HG03175 (cell line): ENCODE measurements around the gene CFAP73.
"Not testable (repeated sequence)": the region's sequence is repeated elsewhere in the genome, so short reads cannot be mapped to it uniquely, and the experiment has no call there.

Source experiments
- ATAC-seq: cut with Tn5 transposase; IDR thresholded peaks from one replicate; pipeline ENCODE4 v1.9.1; 2021; ENCODE audit warnings: mild to moderate bottlenecking, moderate library complexity; ENCODE audit not compliant: unreplicated experiment

Gene CFAP73

DNA sequence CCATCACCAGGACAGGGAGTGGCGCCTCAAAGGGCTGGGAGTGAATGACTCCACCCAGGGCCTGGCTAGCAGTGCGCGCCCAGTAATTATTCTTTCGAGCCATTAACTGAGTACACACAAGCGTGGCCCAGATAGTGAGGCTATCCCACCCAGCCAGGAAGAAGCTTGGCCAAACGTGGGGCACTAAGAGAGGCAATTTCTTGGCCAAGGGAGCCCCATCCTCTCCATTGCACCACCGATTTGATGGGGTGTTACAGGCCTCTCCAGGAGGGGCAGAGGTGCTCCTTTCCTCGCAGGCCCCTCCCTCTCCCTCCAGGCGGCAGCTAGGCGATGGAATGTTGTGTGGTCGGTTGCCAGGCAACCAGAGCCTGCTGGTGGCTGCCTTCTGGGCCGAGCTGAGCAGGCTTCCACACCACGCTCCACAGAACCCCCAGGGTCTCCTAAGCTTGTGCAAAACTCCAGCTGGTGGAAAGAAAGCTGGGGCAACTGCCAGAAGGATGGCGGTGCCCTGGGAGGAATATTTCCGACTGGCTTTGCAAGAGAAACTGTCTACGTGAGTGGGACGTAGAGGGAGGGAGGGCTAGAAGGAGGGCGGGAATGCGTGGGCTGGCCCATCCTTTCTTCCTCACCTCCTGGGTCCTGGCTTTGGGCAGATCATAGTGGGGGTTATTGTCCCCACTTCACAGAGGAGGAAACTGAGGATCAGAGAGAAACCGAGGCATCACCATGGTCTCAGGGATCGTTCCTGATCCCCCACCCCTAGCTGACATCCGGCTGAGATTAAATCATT is at the start of gene CFAP73:
CFAP73 (plus strand) TSS at position 364 of the 790 bp plus-strand sequence; CDS start at position 498, 134 bp downstream.
- no peak for ATAC-seq

DNA sequence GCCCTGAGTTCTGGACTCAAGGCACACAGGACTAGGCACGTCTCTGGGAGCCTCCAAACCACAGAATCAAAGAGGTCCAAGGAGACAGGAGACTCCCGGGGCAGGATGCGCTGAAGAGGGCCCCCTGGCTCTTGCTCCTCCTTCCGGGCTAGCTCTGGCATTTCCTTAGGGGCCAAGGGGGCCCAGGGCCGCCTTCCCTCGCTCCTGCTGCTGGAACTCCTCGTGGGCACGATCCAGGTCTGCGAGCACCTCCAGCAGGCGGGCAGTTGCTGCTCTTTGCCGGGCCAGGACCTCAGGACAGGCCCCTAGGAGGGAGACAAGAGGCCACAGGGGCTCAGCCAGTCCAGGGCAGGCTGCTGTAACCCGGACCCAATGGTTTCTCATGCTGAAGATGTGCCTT is 49.8 kb upstream of the CFAP73 start:
- ATAC-seq, result no peak

DNA sequence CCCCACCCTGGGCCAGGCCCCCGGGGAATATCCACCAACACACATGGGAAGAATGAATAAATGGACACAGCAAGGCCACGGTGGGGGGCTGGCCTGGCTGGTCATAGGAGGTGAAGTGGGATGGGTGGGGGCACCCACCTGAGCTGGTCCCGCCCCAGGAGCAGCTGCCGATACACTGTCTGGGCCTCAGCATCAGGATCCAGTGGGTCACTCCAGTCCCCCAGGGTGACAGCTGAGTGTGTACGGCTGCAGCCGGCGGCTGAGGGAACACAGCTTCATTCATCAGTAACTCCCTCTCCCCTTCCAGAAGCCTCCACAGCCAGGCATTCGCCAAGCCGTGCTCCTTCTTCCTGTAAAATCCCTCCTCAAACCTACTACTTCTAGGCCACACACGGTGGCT is 47.8 kb upstream of the CFAP73 start:
- ATAC-seq, result no peak

DNA sequence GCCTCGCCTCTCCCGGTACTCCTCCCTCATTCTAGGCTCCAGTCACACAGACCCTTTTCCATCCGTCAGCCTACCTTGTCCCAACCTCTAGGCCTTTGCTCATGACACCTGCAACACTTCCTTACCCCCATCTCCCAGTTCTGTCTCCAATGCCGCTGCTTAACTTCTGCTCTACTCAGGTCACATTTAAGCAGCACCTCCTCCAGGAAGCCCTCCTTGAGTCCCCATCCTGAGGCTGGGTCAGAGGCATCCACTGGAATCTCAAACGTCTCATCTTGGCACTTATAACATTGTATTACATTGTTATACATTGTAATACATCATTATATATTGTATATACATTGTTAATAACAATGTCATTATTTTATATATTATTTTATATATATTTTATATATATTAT is 46.7 kb upstream of the CFAP73 start:
- ATAC-seq, result no peak

DNA sequence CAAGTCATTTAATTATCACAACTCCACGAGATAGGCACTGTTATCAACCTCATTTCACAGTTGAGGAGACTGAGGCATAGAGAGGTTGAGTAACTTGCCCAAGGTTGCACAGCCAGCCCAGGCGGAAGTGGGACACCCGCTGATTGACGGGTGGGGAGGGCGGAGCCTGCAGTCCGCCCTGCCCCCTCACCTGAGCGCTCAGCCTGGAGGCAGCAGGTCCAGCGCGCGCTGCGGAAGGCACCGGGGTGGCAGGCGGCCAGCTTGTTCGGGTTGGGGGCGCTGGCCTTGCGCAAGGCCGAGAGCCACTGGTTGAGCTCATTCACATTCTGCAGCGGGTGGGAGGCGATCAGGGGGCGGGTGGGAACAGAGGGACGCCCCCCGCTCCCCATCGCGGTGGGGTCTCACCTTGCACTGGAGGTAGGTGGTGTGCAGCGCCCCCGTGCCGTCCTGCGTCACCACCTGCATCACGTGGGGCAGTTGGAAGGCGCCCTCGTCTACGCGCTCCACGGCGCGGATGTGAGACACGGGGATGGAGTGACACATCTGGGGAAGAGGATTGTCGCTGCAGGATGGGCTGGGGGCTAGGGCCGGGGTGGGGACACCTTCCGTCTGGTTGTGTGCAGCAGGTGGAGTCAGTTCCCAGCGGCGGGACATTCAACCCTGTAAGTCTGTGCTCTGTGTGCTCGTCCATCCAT is 45.6 kb upstream of the CFAP73 start:
- no peak for ATAC-seq

DNA sequence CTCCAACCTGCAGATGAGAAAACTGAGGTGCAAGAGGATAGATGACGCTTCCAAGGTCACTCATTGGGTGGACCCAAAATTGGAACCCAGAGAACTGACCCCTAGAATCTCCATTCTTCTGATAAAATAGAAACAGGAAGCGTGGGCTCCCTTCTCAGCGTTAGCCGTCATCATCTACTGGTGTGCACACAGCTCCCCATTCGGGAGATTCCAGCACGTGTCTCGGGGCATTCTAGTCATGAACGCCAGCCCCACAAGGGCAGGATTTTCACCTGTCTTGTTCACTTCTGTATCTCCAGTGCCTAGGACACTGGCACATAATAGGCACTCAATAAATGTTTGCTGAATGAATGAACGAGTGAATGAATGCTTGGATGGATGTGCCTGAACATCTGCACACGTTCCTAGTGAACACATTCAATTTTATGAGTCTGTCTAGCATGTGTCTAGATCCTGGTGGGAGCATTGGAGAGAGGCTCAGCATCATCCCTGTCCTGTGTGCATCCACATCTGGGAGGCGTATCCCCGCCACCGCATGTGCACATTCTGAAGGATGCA is 44.5 kb upstream of the CFAP73 start:
- ATAC-seq, result no peak

DNA sequence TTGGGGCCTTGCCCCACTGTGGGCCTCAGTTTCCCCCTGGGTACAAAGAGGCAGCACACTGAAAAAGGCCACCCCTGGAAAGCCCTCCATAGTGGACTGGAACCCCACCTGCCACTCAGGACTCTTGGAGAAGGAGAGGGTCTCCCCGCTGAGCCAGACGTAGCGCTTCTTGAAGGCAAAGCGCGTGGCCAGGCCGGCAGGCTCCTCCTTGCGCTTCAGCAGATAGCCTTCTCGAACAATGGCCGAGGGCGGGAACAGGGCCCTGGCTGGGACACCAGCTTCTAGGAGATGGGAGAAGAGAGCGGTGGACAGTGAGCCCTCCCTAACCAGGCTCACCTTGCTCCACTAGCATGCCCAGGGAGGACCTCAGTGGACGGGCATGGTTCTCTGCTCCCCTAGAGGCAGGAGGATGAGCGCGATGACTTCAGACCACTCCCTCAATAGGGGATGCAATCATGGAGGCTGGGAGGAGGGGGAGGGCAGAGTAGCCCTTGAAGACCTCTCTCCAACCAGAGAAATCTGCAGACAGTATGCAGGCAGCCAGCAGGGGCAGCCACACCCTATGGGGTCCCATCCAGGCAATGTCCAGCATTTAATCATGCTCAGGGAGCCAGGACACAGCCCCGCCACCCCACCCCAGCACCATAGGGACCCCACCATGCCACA is 43.8 kb upstream of the CFAP73 start:
- ATAC-seq, result no peak

DNA sequence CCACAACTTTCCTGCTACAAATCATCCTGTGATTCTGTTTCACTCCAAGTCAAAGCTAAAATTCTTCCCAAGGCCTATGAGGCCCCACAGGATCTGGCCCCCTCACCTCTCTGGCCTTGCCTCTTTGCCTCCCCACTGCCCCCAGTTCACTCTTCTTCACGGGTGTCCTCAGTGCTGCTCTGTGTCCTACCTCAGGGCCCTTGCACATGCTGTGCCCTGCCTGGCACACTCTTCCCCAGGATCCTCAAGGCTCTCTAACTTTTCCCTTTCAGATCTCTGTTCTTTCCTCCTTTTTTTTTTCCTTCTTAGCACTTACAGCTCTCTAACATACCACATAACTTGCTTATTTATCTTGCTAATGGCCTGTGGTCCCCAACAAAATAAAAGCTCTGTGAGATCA is 43.2 kb upstream of the CFAP73 start:
- no peak for ATAC-seq

DNA sequence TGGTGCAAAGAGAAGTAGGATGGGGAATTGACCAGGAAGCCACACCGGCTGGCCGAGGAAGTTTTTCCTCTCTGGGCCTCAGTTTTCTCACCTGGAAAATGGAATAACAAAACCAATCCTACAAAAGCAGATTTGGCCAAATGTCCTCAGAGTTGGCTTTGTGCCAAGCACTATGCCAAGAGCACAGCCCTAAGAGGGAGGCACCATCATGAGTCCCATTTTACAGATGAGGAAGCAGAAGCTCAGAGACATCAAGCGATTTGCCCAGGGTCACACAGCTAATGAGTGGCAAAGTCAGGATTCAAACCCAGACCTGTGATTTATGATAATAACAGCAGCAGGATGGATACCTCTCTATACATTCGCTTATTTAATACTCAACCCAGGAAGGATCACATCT is 41.2 kb upstream of the CFAP73 start:
- ATAC-seq, result no peak

DNA sequence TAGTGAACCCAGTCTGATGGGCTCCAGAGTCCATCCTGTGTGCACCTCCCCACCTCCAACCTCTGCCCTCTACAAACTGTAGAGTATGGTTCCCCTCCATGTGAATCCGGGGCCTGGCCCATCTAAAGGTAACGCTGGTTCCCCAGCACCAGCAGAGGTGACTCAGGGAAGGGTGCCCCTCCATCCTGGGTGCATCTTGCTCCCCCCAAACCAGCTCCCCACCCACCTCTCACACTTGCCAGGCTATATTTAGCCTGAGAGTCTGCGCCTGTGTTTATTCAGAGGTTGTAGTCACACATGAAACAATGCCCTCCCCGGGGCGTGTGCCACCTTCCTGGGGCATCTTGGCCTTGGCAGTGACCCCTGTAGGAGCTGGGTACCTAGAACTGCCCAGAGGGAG is 40.2 kb upstream of the CFAP73 start:
- no peak for ATAC-seq

DNA sequence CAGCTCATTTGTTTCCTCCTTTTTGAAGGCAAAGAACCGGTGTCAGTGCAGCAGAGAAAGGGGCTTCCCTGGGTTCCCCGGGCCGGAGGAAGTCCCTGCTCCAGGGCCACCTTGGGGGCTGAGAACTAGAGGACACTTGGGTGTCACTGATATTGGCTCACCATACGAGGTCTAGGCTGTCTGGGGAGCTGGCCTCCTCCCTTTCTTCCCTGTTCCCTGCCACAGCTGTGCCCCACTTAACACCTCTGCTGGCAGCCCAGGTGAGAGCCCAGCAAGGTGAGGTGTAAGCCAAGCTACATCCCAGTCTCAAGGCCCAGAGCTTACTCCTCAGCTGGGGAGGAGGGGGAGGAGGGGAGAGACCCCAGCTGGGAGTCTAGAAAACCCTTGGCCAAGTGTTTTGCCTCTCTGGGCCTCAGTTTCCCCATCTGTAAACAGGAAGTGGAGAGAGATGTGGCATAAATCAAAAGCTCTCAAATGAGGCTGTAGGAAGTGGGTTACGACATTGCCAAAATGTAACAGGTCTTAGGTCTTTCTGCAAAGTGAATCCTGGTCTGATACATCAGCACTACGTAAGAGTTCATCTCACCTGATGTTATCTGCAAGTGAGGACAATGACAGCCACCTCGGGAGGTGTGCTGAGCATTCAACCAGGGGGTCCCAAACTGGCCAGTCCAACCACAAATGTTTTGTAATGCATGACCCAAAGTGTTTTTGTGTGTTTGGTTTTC is 39.5 kb upstream of the CFAP73 start:
- ATAC-seq, result no peak

DNA sequence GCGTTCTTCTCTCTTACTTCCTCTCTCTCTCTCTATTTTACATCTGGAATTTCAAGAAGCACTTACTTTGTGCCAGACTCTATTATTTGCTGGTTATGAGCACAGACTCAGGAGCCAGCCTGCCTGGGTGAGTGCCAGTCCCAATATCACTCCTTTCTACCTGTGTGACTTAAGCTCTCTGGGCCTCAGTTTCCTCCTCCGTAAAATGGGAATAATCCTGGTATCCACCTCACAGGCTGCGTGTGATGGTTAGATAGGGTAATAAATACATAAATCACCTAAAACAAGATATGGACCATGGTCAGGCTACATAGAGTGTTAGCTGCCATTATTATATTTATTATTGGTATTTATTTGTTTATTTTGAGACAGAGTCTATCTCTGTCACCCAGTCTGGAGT is 38.3 kb upstream of the CFAP73 start:
- ATAC-seq, result no peak

DNA sequence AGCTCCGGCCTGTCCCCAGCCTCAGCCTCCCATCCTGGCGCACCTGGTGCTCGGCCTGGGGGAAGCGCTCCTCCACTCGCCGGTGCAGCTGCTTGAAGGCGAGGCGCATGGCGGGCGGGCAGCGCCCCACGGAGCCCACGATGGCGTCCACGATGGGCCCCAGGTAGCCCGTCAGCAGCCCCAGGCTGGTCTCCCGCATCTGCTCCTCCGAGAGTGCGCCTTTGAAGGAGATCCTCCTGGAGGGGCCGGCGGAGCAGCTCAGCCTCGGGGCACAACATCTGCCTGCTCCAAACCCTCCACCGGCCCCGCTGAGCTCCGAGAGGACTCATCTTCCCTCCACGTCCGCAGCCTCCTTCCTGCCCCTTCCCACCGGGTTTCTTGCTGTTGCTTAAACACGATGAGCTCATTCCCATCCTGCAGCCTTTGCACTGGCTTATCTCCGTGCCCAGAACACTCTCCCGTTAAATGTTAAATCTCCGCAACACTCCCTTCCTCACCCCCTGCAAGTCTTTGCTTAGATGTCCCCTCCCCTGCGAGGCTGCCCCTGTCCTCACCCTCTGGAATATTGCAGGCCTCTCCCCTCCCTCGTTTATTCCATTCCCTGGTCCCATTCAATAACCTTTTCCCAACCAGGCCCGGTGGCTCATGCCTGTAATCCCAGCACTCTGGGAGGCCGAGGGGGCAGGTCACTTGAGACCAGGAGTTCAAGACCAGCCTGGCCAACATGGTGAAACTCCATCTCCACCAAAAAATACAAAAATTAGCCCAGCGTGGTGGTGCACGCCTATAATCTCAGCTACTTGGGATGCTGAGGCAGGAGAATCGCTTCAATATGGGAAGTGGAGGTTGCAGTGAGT is 37.3 kb upstream of the CFAP73 start:
- ATAC-seq, result no peak

DNA sequence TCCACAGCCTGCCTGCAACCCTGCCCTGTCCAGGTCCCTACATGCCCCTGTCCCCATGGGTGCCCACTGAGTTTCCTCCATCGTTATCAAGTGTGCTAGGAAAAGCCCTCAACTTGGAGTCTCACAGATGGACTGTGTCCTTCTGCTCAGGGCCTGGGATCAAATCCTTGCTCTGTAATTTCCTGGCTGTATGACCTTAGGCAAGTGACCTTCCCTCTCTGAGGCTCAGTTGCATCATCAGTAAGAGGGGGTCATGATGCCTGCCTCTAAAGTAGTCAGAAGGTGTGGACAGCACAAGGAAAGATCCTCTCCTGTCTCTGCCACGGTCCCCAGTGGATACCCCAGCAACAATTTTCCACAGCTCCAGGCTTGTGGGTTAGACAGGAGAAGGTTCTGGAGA is 36.1 kb upstream of the CFAP73 start:
- ATAC-seq, result no peak

DNA sequence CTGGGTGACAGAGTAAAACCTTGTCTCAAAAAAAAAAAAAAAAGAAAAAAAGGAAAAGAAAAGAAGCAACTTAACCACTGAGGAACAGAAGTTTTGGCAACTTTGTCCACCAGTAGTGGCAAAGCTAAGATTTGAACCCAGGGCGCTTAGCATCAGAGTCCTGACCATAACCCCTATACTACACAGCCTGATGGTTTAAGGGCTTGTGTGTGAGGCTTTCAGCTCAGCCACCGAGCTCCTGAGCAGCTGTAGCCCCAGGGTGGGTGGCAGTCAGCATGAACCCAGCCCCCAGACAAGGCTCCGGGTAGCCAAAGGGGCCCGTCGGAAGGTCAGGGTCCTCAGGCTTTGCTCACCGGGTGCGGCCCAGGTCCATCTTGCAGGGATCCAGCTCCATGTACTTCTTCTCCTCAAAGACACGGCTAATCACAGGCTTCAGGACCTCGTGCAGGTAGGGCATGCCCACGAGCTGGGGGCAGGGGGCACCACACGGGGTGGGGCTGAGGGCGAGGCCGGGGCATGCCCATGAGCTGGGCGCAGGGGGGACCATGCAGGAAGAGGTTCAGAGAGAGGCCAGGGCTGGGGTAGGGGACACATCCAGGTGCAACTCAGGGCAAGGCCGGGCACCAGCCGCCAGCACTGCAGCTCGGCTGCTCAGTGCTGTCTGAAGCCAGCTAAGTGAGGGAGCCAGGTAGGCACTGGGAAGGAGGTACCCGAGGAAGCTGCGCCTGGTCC is 34.9 kb upstream of the CFAP73 start:
- ATAC-seq, result no peak

DNA sequence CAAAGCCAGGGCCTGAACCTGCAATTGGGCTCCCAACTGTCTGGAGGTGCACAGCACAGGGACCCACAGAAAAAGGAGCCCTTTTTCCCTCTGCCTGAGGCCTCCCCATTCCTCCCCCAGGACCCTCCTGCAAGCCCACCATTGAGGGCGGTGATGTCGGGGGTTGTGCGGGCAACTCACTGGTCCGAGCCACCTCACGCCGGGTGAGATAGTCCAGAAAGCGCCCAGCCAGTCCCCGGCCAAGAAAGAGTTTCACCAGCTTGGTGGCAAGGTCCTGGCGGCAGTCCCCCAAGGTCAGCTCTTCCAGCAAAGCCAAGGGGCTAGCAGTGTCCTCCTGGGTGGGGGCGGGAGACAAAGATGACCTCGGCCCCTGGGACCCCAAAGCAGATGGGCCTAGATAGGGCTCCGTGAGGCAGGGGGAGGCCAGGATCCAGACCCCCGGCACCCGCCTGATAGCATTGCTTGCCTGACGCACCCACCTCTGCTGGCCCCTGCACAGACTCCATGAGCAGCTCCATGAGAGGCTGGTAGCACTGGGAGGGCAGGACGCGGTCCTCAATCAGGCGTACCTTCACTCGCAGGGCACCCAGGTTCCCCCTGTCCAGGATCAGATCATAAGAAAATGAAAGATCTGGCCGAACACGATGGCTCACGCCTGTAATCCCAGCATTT is 33.9 kb upstream of the CFAP73 start:
- no peak for ATAC-seq

DNA sequence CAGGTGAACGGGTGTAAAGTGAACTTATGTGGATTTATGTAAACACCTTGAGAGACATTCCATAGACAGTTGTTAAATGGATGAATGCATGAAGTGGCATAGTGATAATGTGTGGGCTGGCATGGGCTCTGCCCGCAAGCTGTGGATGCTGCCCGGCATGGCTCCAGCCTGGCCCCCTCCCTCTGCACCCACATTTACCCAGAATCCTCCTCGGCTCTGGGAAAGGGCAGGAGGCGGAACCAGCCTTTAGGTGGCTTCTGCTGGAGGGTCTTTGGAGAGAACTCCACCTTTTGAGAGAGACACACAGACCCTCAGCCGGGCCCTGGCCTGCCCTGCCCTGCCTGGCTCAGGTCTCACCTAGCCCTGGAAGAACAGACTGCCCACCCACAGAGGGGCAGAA is 32.6 kb upstream of the CFAP73 start:
- ATAC-seq, result no peak

DNA sequence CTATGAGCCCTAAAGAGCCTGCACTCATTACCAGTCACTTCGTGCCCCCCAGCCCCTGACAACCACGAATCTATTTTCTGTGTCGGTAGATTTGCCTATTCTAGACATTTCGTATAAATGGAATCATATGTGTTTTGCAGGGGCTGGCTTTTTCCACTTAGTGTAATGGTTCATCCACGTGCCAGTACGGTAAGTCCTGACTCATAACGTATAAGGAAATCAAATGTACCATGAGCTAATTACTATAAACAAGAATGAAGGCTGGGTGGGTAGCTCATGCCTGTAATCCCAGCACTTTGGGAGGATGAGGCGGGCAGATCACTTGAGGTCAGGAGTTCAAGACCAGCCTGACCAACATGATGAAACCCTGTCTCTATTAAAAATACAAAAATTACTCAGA is 31.8 kb upstream of the CFAP73 start:
- not testable (repeated sequence) for ATAC-seq

DNA sequence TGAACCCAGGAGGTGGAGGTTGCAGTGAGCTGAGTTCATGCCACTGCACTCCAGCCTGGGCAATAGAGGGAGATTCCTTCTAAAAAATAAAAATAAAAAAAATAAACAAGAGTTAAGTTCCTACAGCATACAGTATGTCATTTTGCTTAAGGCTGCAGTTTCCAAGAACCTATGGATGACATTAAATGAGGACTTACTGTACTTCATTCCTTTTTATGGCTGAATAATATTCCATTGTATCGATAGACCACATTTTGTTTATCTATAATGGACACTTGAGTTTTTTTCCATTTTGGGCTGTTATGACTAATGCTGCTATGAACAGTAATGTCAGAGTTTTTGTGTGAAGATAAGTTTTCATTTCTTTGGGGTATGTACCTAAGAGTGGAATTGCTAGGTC is 31.4 kb upstream of the CFAP73 start:
- no peak for ATAC-seq
